ENCODE measurements around the gene ALDH3A1. TPM values are rescaled to one million over a fixed set of nuclear protein-coding genes. Genes with fewer than 3 reads are reported as not detected.

Gene ALDH3A1
- total RNA-seq, 1 experiment from 2014 or later = 30.1 TPM

GRCh38 chr17:19755392-19755791 lies 7.3 kb upstream of the ALDH3A1 start:
- intact Hi-C loops (cut with micrococcal nuclease) = no loop called here
- no peak for ATAC-seq
- POLR2A ChIA-PET (ENCODE audit: unreplicated experiment) = interaction anchor here (0.7 kb wide), 1 partner anchor 9 kb away, joined by 4 read pairs; no protein-coding TSS in a partner anchor

GRCh38 chr17:19753661-19754463 lies 5.8 kb upstream of the ALDH3A1 start:
- POLR2A ChIA-PET (ENCODE audit: unreplicated experiment) = interaction anchor here (0.6 kb wide), 1 partner anchor 82 kb away, joined by 4 read pairs; no protein-coding TSS in a partner anchor
- peaks cover 42% of the 10 kb centered on the region for H3K4me1 ChIP-seq (ENCODE audit: insufficient read depth, low read length)

More at GRCh38 chr17:19755392-19755791, 7.3 kb upstream of the ALDH3A1 start:
- H3K9ac ChIP-seq (ENCODE audit: low read length) = no peak overlapping the region
- no peaks in the 10 kb centered on the region for H3K9me3 ChIP-seq (ENCODE audit: low read length)
- H3K4me2 ChIP-seq (ENCODE audit: low read length) = no peak overlapping the region
- H4K20me1 ChIP-seq (ENCODE audit: low read length) = no peaks in the 10 kb centered on the region
- TF ChIP-seq EZH2 (IDR thresholded peaks at IDR 0.05; ENCODE audit: low read length, unreplicated experiment) (no peak), CTCF (conservative IDR thresholded peaks at IDR 0.05; ENCODE audit: low read depth, low read length) (no peak), EZH2phosphoT487 (IDR thresholded peaks at IDR 0.05; ENCODE audit: borderline replicate concordance, low read length) (no peak)
- peaks cover 4% of the 10 kb centered on the region for H3F3A ChIP-seq (ENCODE audit: low read length, unreplicated experiment)
- no peak for DNase-seq
- H3K4me1 ChIP-seq (ENCODE audit: insufficient read depth, low read length) = peaks cover 34% of the 10 kb centered on the region
- H3K36me3 ChIP-seq (ENCODE audit: low read depth, low read length) = no peaks in the 10 kb centered on the region
- CTCF ChIA-PET = interaction anchor here (0.6 kb wide), 1 partner anchor 224 kb away, joined by 3 read pairs; no protein-coding TSS in a partner anchor
- no peak overlapping the region for H3K4me3 ChIP-seq (ENCODE audit: low read length)
- no TSS peak for BruUV-seq (replicated peaks)
- H3K27ac ChIP-seq (ENCODE audit: low read length) = no peak overlapping the region
- no peak overlapping the region for H2AFZ ChIP-seq (ENCODE audit: low read length)
- H3K9me2 ChIP-seq (replicated peaks; ENCODE audit: low read length) = no peaks in the 10 kb centered on the region
- no peaks in the 10 kb centered on the region for H3K27me3 ChIP-seq (ENCODE audit: low read length)
- H3K79me2 ChIP-seq (ENCODE audit: low read length) = no peaks in the 10 kb centered on the region

More at GRCh38 chr17:19753661-19754463, 5.8 kb upstream of the ALDH3A1 start:
- H3F3A ChIP-seq (ENCODE audit: low read length, unreplicated experiment) = peaks cover 4% of the 10 kb centered on the region
- H2AFZ ChIP-seq (ENCODE audit: low read length) = peak overlapping the region; percentile 15
- CTCF ChIA-PET = interaction anchor here (0.5 to 1.3 kb wide), 4 partner anchors 9 to 237 kb away, joined by 4 to 8 read pairs (median 5); no protein-coding TSS in a partner anchor
- peak overlapping the region; percentile 82 for H3K9ac ChIP-seq (ENCODE audit: low read length)
- no peaks in the 10 kb centered on the region for H4K20me1 ChIP-seq (ENCODE audit: low read length)
- H3K4me2 ChIP-seq (ENCODE audit: low read length) = peak overlapping the region; percentile 52
- ATAC-seq = peak; percentile 47
- no peak for TF ChIP-seq EZH2phosphoT487 (IDR thresholded peaks at IDR 0.05; ENCODE audit: borderline replicate concordance, low read length)
- TF ChIP-seq CTCF (conservative IDR thresholded peaks at IDR 0.05; ENCODE audit: low read depth, low read length) = peak; percentile 97
- H3K27ac ChIP-seq (ENCODE audit: low read length) = peak overlapping the region; percentile 97
- no peaks in the 10 kb centered on the region for H3K79me2 ChIP-seq (ENCODE audit: low read length)
- intact Hi-C loops (cut with micrococcal nuclease) = loop anchor here (1.0 to 5.0 kb wide), 2 partner anchors 106 to 242 kb away; partner anchors contain the start of gene ALDH3A2
- no peaks in the 10 kb centered on the region for H3K9me3 ChIP-seq (ENCODE audit: low read length)
- H3K9me2 ChIP-seq (replicated peaks; ENCODE audit: low read length) = no peaks in the 10 kb centered on the region
- no peaks in the 10 kb centered on the region for H3K27me3 ChIP-seq (ENCODE audit: low read length)
- peak overlapping the region; percentile 6; the same call in 1 of the 2 replicates for H3K4me3 ChIP-seq (ENCODE audit: low read length)
- no TSS peak for BruUV-seq (replicated peaks)
- no peaks in the 10 kb centered on the region for H3K36me3 ChIP-seq (ENCODE audit: low read depth, low read length)
- peak; percentile 88 for DNase-seq
